Measurements from ENCODE around the gene PWWP2A.

DNA sequence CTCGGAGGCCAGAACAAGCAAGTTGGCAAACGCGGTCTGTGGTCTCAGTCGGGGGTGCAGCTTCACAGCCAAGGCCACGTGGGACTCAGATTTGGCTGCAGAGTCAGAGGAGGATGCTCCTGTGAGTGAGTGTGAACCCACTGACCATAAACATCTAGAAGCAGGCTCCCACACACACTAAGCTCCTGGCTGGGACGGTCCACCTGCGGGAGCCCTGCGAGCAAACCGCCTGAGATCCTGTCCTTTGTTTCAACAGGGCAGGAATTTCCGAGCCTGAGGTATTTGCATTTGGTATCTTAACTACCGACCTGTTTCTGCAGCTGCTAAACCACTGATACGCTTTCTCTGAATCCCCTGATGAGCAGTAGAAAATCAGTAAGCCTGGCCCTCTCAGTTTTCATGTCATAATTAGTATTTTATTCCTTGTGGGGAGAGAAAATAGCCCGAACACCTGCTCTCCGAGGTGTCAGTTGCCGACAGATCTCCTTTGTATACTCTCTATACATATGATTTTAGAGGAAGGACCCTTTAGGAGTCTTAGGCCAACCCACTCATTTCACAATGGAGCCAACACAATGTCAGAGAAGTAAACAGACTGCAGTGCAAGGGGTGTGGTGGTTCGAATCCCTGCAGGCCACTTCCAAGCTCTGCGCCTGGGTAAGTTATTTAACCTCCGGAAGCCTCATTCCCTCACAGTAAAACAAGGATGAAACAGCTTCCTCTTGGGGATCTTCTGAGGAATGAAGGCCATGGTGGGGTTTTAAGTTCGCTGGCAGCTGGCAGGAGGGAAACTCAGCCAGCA is 40.9 kb upstream of the PWWP2A start:
- TF ChIP-seq, protein P1, sequence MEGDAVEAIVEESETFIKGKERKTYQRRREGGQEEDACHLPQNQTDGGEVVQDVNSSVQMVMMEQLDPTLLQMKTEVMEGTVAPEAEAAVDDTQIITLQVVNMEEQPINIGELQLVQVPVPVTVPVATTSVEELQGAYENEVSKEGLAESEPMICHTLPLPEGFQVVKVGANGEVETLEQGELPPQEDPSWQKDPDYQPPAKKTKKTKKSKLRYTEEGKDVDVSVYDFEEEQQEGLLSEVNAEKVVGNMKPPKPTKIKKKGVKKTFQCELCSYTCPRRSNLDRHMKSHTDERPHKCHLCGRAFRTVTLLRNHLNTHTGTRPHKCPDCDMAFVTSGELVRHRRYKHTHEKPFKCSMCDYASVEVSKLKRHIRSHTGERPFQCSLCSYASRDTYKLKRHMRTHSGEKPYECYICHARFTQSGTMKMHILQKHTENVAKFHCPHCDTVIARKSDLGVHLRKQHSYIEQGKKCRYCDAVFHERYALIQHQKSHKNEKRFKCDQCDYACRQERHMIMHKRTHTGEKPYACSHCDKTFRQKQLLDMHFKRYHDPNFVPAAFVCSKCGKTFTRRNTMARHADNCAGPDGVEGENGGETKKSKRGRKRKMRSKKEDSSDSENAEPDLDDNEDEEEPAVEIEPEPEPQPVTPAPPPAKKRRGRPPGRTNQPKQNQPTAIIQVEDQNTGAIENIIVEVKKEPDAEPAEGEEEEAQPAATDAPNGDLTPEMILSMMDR (conservative IDR thresholded peaks at IDR 0.05; ENCODE audit: low read depth, low read length), result no peak
- no peak for TF ChIP-seq EZH2 (IDR thresholded peaks at IDR 0.05; ENCODE audit: low read length, unreplicated experiment)
- TF ChIP-seq EZH2phosphoT487 (IDR thresholded peaks at IDR 0.05; ENCODE audit: borderline replicate concordance, low read length), result no peak

All from PC-3 (cell line).